Superior temporal gyrus (tissue), 1 donor: ENCODE results near the gene MSI2.
"Not testable (repeated sequence)": the region's sequence is repeated elsewhere in the genome, so short reads cannot be mapped to it uniquely, and the experiment has no call there.

Experiments used
- DNase-seq: peaks from one replicate; pipeline ENCODE4 v3.0.0-alpha.2; 2016; ENCODE audit errors: extremely low spot score

MSI2 gene

GRCh38 chr17:57289613-57290012, 33.3 kb downstream of the MSI2 start:
- DNase-seq, result no peak

- no peak for DNase-seq
Observed at GRCh38 chr17:57290981-57291380, 34.7 kb downstream of the MSI2 start.

- no peak for DNase-seq
Observed at GRCh38 chr17:57292091-57292490, 35.8 kb downstream of the MSI2 start.

- no peak for DNase-seq
Observed at GRCh38 chr17:57293077-57293476, 36.8 kb downstream of the MSI2 start.

GRCh38 chr17:57294101-57294500, 37.8 kb downstream of the MSI2 start:
- no peak for DNase-seq

- peak; percentile 13 for DNase-seq
Observed at GRCh38 chr17:57294629-57295501, 38.5 kb downstream of the MSI2 start.

GRCh38 chr17:57295526-57296023, 39.3 kb downstream of the MSI2 start:
- peak; percentile 7 for DNase-seq

- DNase-seq, result peak; percentile 5
Observed at GRCh38 chr17:57296231-57296630, 39.9 kb downstream of the MSI2 start.

- no peak for DNase-seq
Observed at GRCh38 chr17:57299176-57299575, 42.9 kb downstream of the MSI2 start.

GRCh38 chr17:57300592-57300991, 44.3 kb downstream of the MSI2 start:
- DNase-seq, result not testable (repeated sequence)

- DNase-seq, result no peak
Observed at GRCh38 chr17:57302690-57303465, 46.6 kb downstream of the MSI2 start.

GRCh38 chr17:57305144-57305728, 48.9 kb downstream of the MSI2 start:
- DNase-seq, result no peak

GRCh38 chr17:57305908-57306504, 49.7 kb downstream of the MSI2 start:
- no peak for DNase-seq

- DNase-seq, result no peak
Observed at GRCh38 chr17:57308543-57309186, 52.3 kb downstream of the MSI2 start.

GRCh38 chr17:57309479-57309878, 53.2 kb downstream of the MSI2 start:
- no peak for DNase-seq

GRCh38 chr17:57311281-57312216, 55.2 kb downstream of the MSI2 start:
- no peak for DNase-seq

GRCh38 chr17:57312242-57312641, 55.9 kb downstream of the MSI2 start:
- no peak for DNase-seq

GRCh38 chr17:57313097-57313835, 56.9 kb downstream of the MSI2 start:
- no peak for DNase-seq
